DOHH2 (cell line): ENCODE measurements around the gene BSN.

ENCODE experiments used
- CTCF ChIP-seq: fragments of 200-600 bp; sonication (generic); IDR thresholded peaks from one replicate; pipeline ENCODE4 v1.5.1; 2014; ENCODE audit warnings: antibody characterized with exemption, mild to moderate bottlenecking, low read depth, low read length; ENCODE audit not compliant: poor library complexity, severe bottlenecking
- EZH2phosphoT487 ChIP-seq: fragments of 200-600 bp; sonication (generic); IDR thresholded peaks from 2 replicates; pipeline ENCODE4 v1.6.1; 2017; ENCODE audit warnings: borderline replicate concordance, mild to moderate bottlenecking, antibody characterized with exemption, low read length, moderate library complexity, mixed read lengths

DNA sequence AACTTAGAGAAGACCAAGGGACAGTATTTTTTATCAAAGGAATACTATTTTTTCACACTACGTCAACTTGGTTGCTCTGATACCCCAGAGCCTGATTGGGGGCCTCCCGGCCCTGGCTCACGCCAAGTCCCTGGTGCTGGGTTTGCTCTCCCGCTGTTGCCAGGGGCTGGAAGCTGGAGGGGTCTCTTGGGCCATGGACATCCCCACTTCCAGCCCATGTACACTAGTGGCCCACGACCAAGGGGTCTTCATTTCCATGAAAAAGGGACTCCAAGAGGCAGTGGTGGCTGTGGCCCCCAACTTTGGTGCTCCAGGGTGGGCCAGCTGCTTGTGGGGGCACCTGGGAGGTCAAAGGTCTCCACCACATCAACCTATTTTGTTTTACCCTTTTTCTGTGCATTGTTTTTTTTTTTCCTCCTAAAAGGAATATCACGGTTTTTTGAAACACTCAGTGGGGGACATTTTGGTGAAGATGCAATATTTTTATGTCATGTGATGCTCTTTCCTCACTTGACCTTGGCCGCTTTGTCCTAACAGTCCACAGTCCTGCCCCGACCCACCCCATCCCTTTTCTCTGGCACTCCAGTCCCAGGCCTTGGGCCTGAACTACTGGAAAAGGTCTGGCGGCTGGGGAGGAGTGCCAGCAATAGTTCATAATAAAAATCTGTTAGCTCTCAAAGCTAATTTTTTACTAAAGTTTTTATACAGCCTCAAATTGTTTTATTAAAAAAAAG, 20.3 kb upstream of the BSN start:
- TF ChIP-seq CTCF = no peak
- TF ChIP-seq EZH2phosphoT487 = no peak
